Measurements from ENCODE around the gene MEIOSIN. TPM values are rescaled to one million over a fixed set of nuclear protein-coding genes. Genes with fewer than 3 reads are reported as not detected.
A peak's percentile ranks its signal among the peaks of the same experiment; 100 is the strongest.

Gene MEIOSIN
- total RNA-seq, 2 donors from 2014 or later = not detected

DNA sequence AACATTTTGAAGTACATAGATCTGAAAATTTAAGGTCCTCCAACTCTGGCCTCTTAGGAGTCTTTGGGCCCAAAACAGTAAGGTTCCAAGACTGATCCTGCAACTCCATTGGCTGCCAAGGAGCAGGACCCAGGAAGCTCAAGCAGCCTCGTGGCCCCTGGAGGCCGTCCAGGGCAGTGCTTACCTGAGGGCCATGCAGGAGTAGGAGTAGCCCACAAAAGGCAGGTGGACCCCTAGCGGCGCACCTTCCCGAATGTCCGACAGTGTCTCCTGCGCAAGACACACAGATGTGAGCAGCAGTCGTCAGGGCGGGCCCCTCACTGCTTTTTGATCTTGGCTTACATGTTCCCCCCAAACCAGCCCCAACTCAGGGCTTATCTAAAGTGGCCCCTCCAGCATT is 41.5 kb downstream of the MEIOSIN start:
- H3K27ac Mint-ChIP-seq = no peak overlapping the region

DNA sequence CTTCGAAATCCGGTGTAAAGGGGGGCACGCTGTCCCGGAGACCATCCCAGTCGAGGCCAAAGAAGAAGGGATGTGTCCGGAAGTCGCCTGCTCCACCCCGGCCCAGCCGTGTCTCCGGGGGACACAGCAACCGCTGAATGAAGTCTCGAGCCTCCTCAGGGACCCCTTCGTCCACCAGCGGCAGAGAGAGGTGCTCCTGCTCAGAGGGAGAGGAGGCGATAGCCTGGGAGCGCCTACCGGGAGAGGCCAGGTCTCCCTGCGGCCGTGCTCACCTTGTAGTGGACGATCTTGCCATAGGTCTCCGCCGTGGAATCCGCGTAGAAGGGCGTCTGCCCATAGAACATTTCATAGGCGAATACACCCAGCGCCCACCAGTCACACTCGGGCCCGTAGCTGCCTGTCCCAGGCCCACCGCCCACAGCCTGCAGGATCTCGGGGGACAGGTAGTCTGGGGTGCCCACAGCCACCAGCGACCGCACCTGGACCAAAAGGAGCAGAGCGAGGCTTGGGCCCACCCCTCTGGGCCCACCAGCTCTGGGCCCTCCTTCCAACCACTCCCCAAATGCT is 44.2 kb downstream of the MEIOSIN start:
- H3K9ac ChIP-seq (ENCODE audit: extremely low read depth, low read length, poor library complexity, severe bottlenecking) = no peak overlapping the region
- H3K36me3 ChIP-seq (ENCODE audit: control insufficient read depth, insufficient read depth, low read length) = peaks cover 25% of the 10 kb centered on the region
- H3K27me3 ChIP-seq (ENCODE audit: control insufficient read depth, insufficient read depth, low read length, poor library complexity, severe bottlenecking) = no peaks in the 10 kb centered on the region
- DNase-seq = no peak
- TF ChIP-seq, protein P1, sequence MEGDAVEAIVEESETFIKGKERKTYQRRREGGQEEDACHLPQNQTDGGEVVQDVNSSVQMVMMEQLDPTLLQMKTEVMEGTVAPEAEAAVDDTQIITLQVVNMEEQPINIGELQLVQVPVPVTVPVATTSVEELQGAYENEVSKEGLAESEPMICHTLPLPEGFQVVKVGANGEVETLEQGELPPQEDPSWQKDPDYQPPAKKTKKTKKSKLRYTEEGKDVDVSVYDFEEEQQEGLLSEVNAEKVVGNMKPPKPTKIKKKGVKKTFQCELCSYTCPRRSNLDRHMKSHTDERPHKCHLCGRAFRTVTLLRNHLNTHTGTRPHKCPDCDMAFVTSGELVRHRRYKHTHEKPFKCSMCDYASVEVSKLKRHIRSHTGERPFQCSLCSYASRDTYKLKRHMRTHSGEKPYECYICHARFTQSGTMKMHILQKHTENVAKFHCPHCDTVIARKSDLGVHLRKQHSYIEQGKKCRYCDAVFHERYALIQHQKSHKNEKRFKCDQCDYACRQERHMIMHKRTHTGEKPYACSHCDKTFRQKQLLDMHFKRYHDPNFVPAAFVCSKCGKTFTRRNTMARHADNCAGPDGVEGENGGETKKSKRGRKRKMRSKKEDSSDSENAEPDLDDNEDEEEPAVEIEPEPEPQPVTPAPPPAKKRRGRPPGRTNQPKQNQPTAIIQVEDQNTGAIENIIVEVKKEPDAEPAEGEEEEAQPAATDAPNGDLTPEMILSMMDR (conservative IDR thresholded peaks at IDR 0.05) = no peak
- Mint-ChIP-seq H3K9me3 (no peaks in the 10 kb centered on the region), H3K27me3 (ENCODE audit: insufficient read depth) (peaks cover 6% of the 10 kb centered on the region), H3K36me3 (ENCODE audit: low read depth) (peaks cover 43% of the 10 kb centered on the region), H3K27ac (no peak overlapping the region), H3K4me1 (peaks cover 9% of the 10 kb centered on the region), H3K4me3 (no peak overlapping the region)
- H3K27ac ChIP-seq (ENCODE audit: low read depth, low read length) = no peak overlapping the region
- 94 to 95% methylated on average over 20 to 34 of the region's 34 CpGs for WGBS, 2 experiments (ENCODE audit: insufficient coverage in 1 of 2, insufficient read length in 1 of 2)
- H3K9me3 ChIP-seq (ENCODE audit: control insufficient read depth, low read length) = no peaks in the 10 kb centered on the region
- no peak overlapping the region for H3K4me3 ChIP-seq (ENCODE audit: low read length)
- H3K4me1 ChIP-seq (ENCODE audit: control insufficient read depth, insufficient read depth, low read length) = peaks cover 11% of the 10 kb centered on the region

More for the DNA sequence above, 41.5 kb downstream of the MEIOSIN start:
- WGBS, 2 experiments (ENCODE audit: insufficient coverage in 1 of 2, insufficient read length in 1 of 2) = 86 to 87% methylated on average over 9 of the region's 9 CpGs
- H3K27me3 Mint-ChIP-seq (ENCODE audit: insufficient read depth) = peaks cover 2% of the 10 kb centered on the region
- Histone ChIP-seq H3K27ac (ENCODE audit: low read depth, low read length) (no peak overlapping the region), H3K27me3 (ENCODE audit: control insufficient read depth, insufficient read depth, low read length, poor library complexity, severe bottlenecking) (no peaks in the 10 kb centered on the region), H3K36me3 (ENCODE audit: control insufficient read depth, insufficient read depth, low read length) (peaks cover 25% of the 10 kb centered on the region), H3K9ac (ENCODE audit: extremely low read depth, low read length, poor library complexity, severe bottlenecking) (no peak overlapping the region), H3K4me3 (ENCODE audit: low read length) (no peak overlapping the region), H3K9me3 (ENCODE audit: control insufficient read depth, low read length) (no peaks in the 10 kb centered on the region), H3K4me1 (ENCODE audit: control insufficient read depth, insufficient read depth, low read length) (peaks cover under 1% of the 10 kb centered on the region)
- TF ChIP-seq, protein P1 (conservative IDR thresholded peaks at IDR 0.05) = peak; percentile 75
- H3K9me3 Mint-ChIP-seq = no peaks in the 10 kb centered on the region
- peaks cover 14% of the 10 kb centered on the region for H3K4me1 Mint-ChIP-seq
- H3K36me3 Mint-ChIP-seq (ENCODE audit: low read depth) = peaks cover 52% of the 10 kb centered on the region
- H3K4me3 Mint-ChIP-seq = no peak overlapping the region
- peak; percentile 94 for DNase-seq

DNA sequence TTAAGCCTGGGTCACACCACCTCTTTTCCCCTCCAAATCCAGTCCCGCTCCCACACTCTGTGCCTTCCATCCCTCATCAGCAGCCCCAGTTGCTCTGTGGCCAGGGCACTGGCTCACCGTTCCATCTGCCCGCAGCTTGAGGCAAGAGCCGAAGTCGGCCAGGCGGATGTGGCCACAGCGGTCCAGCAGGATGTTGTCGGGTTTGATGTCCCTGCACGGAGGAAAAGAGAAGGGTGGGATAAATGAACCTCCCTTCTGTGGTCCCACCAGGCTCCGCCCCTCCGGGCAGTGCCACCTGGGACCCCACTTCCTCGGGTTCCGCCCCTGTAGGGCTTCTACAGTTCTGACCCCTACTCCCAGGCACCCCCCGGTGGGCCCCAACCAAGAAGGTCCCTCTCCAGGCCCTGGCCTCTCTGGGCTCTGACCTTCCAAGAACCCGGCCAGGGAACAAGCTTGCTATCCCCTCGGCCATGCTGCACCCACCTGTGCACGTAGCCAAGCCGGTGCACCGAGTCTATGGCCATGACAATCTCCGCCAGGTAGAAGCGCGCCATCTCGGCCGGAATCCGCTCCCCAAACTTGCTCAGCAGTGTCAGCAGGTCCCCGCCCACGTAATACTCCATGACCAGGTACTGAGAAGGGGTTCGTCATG is 44.9 kb downstream of the MEIOSIN start:
- Histone ChIP-seq H3K36me3 (ENCODE audit: control insufficient read depth, insufficient read depth, low read length) (peaks cover 25% of the 10 kb centered on the region), H3K4me1 (ENCODE audit: control insufficient read depth, insufficient read depth, low read length) (peaks cover 11% of the 10 kb centered on the region), H3K9ac (ENCODE audit: extremely low read depth, low read length, poor library complexity, severe bottlenecking) (no peak overlapping the region), H3K27me3 (ENCODE audit: control insufficient read depth, insufficient read depth, low read length, poor library complexity, severe bottlenecking) (no peaks in the 10 kb centered on the region), H3K9me3 (ENCODE audit: control insufficient read depth, low read length) (no peaks in the 10 kb centered on the region), H3K27ac (ENCODE audit: low read depth, low read length) (no peak overlapping the region), H3K4me3 (ENCODE audit: low read length) (no peak overlapping the region)
- H3K4me3 Mint-ChIP-seq = no peak overlapping the region
- H3K27me3 Mint-ChIP-seq (ENCODE audit: insufficient read depth) = peaks cover 6% of the 10 kb centered on the region
- H3K36me3 Mint-ChIP-seq (ENCODE audit: low read depth) = peaks cover 42% of the 10 kb centered on the region
- 95% methylated on average over 17 to 28 of the region's 28 CpGs for WGBS, 2 experiments (ENCODE audit: insufficient coverage in 1 of 2, insufficient read length in 1 of 2)
- H3K27ac Mint-ChIP-seq = no peak overlapping the region
- no peaks in the 10 kb centered on the region for H3K9me3 Mint-ChIP-seq
- no peak for DNase-seq
- TF ChIP-seq, protein P1 (conservative IDR thresholded peaks at IDR 0.05) = no peak
- peaks cover 9% of the 10 kb centered on the region for H3K4me1 Mint-ChIP-seq
